HG02642 (cell line): ENCODE measurements around the gene DELE1.
"Not testable (repeated sequence)": the region's sequence is repeated elsewhere in the genome, so short reads cannot be mapped to it uniquely, and the experiment has no call there.

Experiments
- ATAC-seq: cut with Tn5 transposase; IDR thresholded peaks from one replicate; pipeline ENCODE4 v1.9.1; 2021; ENCODE audit warnings: mild to moderate bottlenecking; ENCODE audit not compliant: unreplicated experiment, poor library complexity

DELE1 gene

DNA sequence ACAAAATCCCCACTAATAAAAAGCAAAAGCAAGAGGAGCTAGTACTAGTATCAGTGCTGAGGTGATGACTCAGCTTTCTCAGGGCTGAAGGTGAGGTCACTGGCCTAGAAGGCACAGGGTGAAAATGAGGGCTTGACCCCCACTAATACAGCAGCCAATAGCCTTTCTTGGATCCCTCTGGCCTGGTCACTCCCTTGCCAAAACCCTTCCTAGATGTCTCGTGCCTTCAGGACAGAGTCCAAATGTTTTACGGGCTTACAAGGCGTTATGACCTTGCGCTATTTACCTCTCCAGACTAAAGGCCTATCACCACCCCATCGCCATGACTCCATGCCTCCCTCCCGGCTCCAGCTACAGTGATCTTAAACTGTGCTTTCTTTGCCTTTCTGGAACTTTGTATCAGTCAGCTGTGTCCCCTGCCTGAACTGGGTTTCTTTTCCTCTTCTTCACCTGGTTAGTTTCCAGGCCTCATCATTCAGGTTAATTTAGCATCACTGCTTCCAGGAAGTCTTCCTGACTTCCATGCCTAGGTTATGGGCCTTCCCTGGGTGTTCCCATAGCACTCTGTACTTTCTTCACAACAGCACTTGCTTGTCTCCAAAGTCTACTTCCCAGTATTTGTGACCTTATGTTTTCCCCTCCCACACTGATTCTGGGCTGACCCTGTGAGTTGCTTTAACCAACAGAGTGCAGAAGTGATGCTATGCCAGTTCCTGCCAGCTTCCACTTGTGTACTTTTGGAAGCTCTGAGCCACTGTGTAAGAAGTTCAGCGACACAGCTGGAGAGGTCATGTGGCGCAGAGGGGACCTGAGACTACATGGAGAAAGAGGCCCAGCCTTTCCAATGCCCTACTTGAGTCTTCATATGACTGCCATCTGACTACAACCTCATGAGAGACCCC, 4.2 kb upstream of the DELE1 start:
- ATAC-seq: no peak

DNA sequence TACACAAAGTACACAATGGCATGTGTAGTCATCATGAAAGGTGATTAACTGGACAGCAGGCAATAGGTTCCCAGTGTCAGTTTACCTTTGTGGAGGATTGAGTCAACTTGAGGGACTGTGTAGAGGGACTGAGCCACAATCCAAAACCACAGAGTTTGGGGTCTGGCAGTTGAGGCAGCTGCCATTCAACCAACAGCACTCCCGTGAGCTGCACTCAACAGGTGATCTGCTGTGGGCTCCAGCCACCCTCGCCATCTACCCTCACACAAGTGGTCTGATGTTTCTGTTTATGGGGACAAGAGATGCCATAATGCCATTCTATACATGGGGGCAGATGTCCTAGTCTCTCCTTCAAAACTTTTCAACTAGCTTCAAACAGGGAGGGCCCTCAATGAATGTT, 2.9 kb upstream of the DELE1 start:
- no peak for ATAC-seq

DNA sequence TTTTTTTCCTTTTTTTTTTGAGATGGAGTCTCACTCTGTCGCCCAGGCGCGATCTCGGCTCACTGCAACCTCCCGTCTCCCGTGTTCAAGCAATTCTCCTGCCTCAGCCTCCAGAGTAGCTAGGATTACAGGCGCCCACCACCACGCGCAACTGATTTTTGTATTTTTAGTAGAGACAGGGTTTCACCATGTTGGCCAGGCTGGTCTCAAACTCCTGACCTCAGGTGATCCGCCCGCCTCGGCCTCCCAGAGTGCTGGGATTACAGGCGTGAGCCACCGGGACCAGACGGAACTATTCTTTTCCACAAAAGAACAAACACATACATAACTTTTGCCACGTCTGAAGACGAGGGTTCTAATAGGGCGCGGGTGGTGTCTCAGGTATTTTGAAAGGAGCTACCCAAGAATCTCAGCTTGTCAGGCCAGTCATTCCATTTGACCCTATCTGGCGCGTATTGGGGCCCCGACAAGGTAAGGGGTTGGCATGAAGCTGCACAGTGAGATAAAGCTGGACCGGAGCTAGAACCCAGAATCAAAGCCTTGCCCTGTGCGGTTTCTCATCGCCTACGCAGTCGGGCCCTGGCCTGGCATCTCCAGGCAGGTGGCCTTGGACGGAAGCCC, 734 bp upstream of the DELE1 start:
- not testable (repeated sequence) for ATAC-seq

DNA sequence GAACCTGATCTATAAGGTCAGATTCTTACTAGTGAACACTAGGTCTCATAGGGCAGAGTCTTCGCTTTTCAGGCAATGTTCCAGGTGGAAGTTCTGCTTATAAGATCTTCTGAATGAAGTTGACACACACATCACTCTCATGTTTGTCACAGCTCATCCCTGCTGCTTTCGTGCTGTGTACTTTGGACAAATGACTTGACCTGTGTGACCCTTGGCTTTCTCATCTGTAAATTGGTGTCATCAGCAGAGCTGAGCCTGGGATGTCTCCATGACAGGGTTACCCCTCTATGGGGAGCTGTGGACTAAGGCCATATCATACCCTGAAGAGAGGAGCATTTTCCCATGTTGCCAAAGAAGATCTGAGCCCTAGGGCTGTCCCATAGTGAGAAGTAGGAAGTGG, 2.8 kb downstream of the DELE1 start:
- no peak for ATAC-seq

DNA sequence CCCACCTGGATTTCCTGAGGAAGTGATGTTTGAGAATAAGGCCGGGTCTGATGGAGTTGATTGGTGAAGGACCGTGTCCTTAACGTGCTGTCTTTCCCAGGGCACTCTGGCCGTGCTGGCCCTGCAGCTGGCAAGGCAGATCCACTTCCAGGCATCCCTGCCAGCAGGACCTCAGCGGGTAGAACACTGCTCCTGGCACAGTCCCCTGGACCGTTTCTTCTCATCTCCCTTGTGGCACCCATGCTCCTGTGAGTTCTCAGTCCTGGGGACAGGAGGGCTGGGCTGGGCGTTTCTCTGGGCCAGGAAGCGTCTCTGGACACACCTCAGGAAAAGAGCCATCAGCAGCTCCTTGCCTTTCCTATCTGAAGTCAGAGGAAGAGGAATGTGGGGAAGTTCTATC, 4.4 kb downstream of the DELE1 start:
- ATAC-seq: no peak

DNA sequence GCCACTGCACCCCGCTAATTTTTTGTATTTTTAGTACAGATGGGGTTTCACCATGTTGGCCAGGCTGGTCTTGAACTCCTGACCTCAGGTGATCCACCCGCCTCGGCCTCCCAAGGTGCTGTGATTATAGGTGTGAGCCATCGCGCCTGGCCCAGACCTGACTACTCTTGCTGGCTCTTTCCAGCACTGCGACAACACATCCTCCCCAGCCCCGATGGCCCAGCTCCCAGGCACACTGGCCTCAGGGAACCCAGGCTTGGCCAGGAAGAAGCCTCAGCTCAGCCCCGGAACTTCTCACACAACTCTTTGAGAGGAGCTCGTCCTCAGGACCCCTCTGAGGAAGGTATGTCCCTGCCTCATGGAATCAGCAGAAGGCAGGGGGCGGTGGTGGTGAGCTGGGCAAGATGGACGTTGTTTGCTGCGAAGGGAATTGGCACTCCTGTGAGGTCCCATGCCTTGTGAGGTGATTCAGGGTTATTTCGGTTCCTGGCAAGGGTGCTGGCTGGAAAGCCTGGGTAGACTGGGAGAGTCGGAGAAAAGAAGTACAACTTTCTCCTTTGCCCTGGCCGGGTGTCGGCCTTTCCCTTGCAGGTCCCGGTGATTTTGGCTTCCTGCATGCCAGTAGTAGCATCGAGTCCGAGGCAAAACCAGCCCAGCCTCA, 5.9 kb downstream of the DELE1 start:
- ATAC-seq: no peak

DNA sequence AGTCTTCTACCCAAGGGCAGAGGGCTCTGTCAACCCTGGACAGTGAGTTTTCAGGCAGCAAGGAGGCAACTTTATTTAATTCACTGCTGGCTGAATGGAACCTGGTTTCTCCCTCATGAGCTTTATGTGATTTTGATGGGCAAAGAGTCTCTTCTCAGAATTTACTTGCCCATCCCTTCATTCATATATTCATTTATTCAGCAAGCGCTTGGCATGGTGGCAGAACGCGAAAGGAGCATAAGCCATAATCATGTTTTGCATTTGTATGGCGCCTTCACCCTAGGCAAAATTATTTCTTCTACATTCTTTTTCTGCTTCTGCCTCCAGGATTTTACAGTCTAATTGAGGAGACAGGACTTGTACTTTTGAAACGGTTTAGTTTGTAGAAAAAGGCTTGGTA, 8.0 kb downstream of the DELE1 start:
- ATAC-seq: no peak

DNA sequence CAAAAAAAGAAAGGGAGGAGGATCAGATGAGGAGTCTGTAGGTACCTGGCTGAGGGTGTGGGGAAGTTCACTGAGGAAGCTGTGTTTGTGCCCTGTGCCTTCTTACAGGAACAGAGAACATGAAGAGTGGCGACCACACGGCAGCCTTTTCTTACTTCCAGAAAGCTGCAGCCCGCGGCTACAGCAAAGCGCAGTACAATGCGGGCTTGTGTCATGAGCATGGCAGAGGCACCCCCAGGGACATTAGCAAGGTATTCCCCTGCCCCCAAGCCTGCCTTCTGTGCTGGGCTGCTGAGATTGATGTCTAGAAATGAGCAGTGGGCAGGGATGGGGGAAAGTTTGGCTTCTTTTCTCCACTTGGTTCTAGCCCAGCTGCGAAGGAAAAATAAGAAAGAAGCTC, 9.5 kb downstream of the DELE1 start:
- ATAC-seq: no peak

DNA sequence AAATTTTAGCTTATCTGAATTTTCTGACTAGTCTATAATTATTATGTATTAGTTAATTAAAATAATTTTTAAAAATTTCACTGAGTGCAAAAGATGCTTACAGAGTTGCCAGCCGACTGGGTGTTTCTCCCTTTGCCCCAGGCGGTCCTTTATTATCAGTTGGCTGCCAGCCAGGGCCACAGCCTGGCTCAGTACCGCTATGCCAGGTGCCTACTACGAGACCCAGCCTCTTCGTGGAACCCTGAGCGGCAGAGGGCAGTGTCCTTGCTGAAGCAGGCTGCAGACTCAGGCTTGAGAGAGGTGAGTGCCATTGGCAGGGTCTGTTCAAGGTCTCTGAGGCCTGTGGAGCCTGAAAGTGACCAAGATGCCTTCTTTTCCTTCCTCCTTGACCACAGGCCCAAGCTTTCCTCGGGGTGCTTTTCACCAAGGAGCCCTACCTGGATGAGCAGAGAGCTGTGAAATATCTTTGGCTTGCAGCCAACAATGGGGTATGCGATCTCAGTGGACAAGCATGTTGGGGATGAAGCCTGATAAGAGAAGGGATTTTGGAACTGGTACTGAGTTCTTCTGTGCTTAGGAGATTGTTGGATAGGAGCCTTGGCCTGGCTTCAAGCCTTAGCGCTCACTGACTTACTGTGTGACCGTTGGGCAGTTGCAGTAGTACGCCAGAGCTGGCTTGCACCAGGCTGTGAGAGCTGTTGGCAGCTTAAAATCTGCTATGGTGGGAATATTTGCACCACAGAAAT, 10.6 kb downstream of the DELE1 start:
- no peak for ATAC-seq

DNA sequence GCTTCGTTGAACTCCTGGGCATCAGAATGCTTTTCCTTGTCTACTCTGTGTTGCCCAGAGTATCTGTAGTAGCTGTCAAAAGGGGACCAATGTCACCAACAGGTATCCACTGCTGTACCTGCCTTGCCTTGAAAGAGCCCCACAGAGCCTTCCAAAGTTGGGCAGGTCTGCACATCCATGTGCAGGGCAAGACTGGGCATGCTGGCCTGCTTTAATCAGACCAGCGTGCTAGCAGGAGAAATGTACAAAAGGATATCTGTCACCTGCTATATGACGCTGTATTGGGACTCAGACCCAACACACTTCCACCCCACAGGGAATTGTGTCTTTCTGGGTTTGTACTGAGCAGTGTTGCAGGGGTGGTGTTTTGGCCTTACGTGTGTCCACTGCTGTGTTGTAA, 11.9 kb downstream of the DELE1 start:
- ATAC-seq: no peak

DNA sequence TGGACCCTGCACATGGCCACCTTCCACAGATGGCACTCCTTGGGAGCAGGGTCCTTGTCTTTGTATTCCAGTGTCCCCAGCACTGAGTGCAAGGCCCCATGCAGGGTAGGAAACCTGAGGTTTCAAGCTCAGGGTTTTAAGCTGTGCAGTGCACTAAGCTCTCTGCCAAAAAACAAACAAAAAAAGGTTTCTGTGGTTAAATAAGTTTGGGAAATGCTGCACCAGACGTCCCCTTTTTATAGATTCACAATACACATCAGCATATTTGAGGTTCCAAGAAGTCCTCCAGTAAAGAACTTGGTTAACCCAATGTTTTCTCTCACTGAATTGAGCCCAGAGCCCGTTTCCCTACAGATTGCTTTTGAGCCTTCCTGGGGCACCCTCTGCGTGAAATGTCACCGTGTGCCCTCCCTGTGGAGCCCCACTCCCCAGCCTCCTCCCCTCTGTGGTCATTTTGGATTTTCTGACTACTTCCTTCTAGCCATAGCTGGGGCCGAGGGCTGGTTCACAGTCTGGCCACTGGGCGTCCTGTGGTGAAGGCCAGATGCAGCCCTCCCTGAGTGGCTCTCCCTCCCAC, 17.1 kb downstream of the DELE1 start:
- ATAC-seq: no peak

DNA sequence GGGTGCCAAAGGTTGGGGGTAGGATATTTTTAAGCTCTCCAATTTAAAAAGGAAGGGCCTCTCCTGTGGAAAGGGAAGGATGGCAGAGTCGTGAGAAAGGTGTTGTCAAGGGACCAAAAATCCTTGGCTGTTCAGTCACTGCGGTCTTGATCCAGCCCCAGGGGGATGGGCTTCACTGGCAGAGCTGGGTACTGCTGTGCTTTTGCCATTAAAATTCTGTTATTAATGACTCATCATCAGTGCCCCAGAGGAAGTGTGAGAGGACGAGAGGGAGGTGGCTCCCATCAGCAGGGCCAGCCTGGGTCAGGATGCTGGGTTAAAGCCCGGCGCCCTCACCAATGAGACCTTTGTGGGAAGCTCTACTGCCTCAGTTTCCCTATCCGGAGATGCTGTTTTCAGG, 17.6 kb downstream of the DELE1 start:
- ATAC-seq: no peak

DNA sequence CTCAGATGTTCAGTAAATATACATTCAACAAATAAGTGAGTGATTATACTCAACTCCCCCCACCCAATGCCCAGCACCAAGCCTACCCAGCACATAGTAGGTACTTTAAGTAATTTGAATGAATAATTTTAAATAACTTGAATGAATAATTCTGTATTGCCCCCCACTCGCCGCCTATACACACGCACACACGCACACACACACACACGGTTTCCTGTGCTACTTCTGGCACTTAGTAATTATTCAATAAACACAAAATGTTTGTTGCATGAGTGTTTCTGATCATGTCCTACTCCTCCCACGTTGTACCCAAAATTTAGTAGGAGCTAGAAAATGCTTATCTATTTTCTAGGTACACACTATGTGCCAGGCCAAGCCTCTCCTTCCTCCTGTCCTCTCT, 18.1 kb downstream of the DELE1 start:
- ATAC-seq: no peak

DNA sequence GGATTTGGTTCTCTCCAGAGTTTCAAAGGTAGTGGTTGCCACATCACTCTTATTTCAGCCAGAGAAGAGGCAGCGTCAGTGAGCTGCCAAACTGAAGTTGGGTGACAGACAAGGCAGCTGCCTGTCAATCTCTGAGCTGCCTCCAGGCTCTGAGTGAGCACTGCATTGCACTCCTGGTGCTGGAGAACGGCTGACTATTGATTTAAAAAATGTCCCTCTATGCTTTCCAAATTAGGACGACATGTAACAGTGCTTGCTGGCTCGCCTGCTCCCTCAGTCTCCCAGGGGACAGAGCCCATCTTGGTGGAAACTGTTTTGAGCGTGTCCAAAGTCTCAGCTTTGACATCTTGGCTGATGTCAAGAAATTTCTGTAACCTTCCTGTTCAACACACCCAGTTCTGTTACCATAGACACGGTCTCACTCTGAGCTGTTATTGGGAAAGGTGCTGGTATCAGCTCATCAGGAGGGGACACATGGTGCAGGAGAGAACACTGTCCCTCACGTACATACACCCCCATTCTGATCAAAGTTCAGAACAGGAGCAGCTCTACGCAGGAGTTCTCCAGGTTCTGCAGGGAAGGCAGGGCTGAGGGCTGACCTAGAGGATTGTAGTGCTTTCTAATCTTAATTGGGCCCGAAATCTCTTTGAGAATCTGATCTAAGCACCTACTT, 18.6 kb downstream of the DELE1 start:
- no peak for ATAC-seq

DNA sequence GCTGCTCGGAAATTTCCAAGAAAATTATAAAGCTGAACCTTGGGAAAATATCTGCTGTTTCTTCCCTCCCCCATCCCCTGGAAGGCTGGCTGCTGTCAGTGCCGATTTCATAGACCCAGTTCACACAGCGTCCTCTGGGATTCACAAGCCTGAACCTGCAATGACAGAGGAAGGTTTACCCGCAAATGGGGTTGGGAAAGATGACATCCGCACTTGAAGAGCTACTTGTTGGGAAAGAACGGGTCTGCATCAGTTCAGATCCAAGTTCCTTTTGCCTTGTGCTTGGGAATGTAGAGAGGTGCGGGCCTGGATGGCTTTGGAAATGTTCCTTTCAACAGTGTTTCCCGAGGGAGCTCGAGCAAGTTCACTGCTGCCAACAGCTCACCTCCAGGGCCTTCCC, 20.4 kb downstream of the DELE1 start:
- no peak for ATAC-seq

DNA sequence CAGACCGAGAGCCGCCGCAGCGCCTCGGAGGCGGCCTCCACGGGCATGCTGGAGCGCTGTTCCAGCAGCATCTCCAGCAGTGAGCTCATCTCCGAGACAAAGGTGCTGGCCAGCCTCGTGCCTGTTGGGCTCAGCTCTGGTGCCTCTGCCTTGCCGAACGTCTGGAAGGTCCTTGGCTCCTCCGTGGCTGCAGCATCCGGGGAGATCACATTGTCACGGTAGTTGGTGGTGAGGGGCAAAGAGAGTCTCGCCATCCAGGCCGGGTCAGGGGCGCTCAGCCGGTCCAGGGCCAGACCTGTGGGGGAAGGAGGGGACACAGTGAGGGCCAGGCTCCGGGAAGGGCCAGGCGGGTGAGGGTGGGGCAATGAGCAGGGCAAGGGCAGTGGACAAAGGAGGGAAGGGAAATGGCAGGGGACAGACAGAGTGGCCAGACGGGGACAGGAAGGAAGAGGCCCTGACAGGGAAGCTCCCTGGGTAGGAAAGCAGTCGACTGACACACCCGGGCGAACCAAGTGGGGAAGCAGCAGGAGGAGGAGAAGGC, 21.9 kb downstream of the DELE1 start:
- no peak for ATAC-seq

DNA sequence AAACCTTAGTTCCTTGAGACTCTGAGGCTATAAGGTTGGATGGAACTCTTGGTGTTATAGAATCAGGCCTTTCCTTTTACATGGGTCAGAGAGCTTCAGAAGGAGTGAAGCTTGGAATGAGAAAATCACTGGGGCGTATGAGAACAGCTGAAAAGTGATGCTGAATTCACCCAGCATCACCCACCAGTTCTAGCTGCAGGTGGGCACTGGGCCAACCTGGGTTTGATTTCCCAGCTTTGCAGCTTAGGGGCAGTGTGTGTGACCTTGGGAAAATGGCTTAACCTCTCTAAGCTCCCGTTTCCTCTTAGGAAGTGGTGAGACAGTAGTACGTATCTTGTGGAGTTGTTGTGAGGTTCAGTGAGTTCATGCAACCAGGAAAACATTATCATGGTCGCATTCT, 23.6 kb downstream of the DELE1 start:
- no peak for ATAC-seq

DNA sequence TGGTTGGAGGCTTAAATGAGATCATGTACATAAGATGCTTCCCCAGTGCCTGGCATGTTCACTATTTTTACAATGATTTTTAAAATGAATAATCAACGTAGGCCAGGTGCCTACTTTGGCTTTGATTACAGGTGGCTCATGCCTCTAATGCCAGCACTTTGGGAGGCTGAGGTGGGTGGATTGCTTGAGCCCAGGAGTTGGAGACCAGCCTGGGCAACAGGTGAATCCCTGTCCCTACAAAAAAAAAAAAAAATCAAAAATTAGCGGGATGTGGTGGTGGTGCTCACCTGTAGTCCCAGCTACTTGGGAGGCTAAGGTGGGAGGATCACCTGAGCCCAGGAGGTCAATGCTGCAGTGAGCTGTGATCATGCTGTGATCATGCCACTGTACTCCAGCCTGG, 25.1 kb downstream of the DELE1 start:
- no peak for ATAC-seq

DNA sequence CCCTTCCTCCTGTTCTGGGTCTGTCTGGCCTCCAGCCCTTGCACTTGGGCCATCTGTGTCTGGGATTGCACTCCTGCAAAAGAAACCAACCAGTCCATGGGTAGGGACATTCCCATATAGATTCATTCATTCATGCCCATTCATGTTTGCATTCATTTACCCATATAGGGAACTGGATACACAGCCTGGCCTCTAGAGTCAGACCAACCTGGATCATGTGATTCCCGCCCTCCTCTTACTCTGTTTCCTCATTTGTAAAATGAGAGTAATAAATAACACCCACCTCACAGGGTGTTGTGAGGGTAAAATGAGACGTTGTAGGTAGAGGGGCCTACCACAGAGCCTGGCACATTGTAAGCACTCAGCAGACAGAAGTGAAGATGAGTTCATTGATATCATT, 25.8 kb downstream of the DELE1 start:
- ATAC-seq: no peak
